Gastroesophageal sphincter (tissue), 4 donors: ENCODE measurements around the gene BMPR1A. TPM values are rescaled to one million over a fixed set of nuclear protein-coding genes. Genes with fewer than 3 reads are reported as not detected.
"Not testable (repeated sequence)": the region's sequence is repeated elsewhere in the genome, so short reads cannot be mapped to it uniquely, and the experiment has no call there.

Experiments
- ATAC-seq: fragments of 150-250 bp; one replicate; pipeline ENCODE4 v1.9.1; 2016; ENCODE audit warnings: mild to moderate bottlenecking, moderate library complexity
- H3K27ac ChIP-seq, 4 donors: fragments of 200-600 bp; sonication (generic) in 3 of 4; 1 replicate in 3 of 4; 2 replicates in 1 of 4; pipeline ENCODE4 v1.5.1; 2016 to 2019
- H3K27me3 ChIP-seq: fragments of 200-600 bp; sonication (generic); one replicate; pipeline ENCODE4 v1.5.1; 2019
- H3K36me3 ChIP-seq, 2 donors: fragments of 200-600 bp; sonication (generic); one replicate each; pipeline ENCODE4 v1.5.1; 2019; ENCODE audit warnings: control low read depth in 1 of 2
- H3K4me1 ChIP-seq, 3 donors: fragments of 200-600 bp; sonication (generic); 1 replicate in 2 of 3; 2 replicates in 1 of 3; pipeline ENCODE4 v1.5.1; 2016 to 2019; ENCODE audit warnings: control low read depth in 2 of 3
- H3K4me3 ChIP-seq, 2 donors: fragments of 200-600 bp; sonication (generic); one replicate each; pipeline ENCODE4 v1.5.1; 2019; ENCODE audit warnings: mild to moderate bottlenecking in 1 of 2, moderate library complexity in 1 of 2
- H3K9me3 ChIP-seq, 3 donors: fragments of 200-600 bp; sonication (generic); one replicate each; pipeline ENCODE4 v1.5.1; 2017 to 2019; ENCODE audit warnings: control low read depth in 2 of 3
- EP300 ChIP-seq: sonication (generic); formaldehyde crosslinking; IDR thresholded peaks from one replicate; pipeline ENCODE4 v1.6.1; 2017; ENCODE audit warnings: antibody characterized with exemption, mild to moderate bottlenecking
- POLR2A ChIP-seq, 2 donors: fragments of 450-650 bp; IDR thresholded peaks; one replicate each; pipeline ENCODE4 v1.6.1; 2017; ENCODE audit warnings: antibody characterized with exemption in 2 of 2, mild to moderate bottlenecking in 2 of 2, moderate library complexity in 1 of 2
- POLR2AphosphoS5 ChIP-seq: sonication (generic); formaldehyde crosslinking; IDR thresholded peaks from one replicate; pipeline ENCODE4 v1.6.1; 2017; ENCODE audit warnings: antibody characterized with exemption
- WGBS, 2 donors: methylation state at CpG; one replicate each; pipeline ENCODE4 v1.1.5; 2018; ENCODE audit warnings: low coverage in 1 of 2; 5-methylcytosine and 5-hydroxymethylcytosine counted together
- total RNA-seq, 4 donors: library from RNA; depleted of rRNA; stranded (reverse); fragments of >200 nt; gene quantifications; one replicate each; pipeline ENCODE4 v1.1.0, GENCODE V29; 2016
- TF ChIP-seq, protein P1 (sequence below), 4 experiments: fragments of 200-600 bp in 2 of 4; fragments of 450-650 bp in 2 of 4; sonication (generic) in 1 of 4; IDR thresholded peaks; one replicate each; pipeline ENCODE4 v1.5.1; 2017 to 2019; ENCODE audit warnings: antibody characterized with exemption in 4 of 4, mild to moderate bottlenecking in 2 of 4, moderate library complexity in 2 of 4

The BMPR1A gene
- total RNA-seq, 4 donors from 2014 or later, result 91.5 to 121 (median 117) TPM

DNA sequence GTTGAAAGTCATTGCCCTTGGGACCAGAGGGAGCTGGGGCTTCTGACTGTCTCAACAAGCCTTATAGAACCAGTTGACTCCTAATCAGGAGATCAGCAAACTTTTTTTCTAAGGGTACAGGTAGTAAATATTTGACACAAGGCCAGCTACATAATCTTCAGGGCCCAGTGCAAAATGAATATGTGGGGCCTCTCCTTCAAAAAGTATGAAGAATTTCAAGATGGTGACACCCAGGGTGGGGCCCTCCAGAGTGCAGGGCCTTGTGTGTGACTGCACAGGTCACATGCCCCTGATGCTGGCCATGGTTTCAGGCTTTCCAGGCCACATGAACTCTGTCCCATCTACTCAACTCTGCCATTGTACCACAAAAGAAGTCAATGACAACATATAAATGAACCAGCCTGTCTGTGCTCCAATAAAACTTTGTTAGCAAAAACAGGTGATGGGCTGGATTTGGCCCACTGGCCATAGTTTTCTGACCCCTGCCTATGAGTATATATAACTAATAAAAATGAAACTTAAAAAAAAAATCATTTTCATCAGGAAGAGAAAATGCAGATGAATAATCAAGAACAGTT lies 194.9 kb downstream of the BMPR1A start:
- TF ChIP-seq POLR2AphosphoS5 (no peak), POLR2A (IDR thresholded peaks at IDR 0.05) (no peak), EP300 (no peak)
- TF ChIP-seq, protein P1, sequence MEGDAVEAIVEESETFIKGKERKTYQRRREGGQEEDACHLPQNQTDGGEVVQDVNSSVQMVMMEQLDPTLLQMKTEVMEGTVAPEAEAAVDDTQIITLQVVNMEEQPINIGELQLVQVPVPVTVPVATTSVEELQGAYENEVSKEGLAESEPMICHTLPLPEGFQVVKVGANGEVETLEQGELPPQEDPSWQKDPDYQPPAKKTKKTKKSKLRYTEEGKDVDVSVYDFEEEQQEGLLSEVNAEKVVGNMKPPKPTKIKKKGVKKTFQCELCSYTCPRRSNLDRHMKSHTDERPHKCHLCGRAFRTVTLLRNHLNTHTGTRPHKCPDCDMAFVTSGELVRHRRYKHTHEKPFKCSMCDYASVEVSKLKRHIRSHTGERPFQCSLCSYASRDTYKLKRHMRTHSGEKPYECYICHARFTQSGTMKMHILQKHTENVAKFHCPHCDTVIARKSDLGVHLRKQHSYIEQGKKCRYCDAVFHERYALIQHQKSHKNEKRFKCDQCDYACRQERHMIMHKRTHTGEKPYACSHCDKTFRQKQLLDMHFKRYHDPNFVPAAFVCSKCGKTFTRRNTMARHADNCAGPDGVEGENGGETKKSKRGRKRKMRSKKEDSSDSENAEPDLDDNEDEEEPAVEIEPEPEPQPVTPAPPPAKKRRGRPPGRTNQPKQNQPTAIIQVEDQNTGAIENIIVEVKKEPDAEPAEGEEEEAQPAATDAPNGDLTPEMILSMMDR (IDR thresholded peaks at IDR 0.05), result no peak
- ATAC-seq, result no peak
- Histone ChIP-seq H3K27me3 (no peaks in the 10 kb centered on the region), H3K9me3 (no peaks in the 10 kb centered on the region), H3K4me3 (no peak overlapping the region), H3K4me1 (peaks cover 0 to 48% (median 18%) of the 10 kb centered on the region in 3 donors), H3K27ac (no peak overlapping the region), H3K36me3 (no peaks in the 10 kb centered on the region)

GRCh38 chr10:86952106-86952505 lies 195.7 kb downstream of the BMPR1A start:
- H3K4me1 ChIP-seq, result peaks cover 0 to 48% (median 16%) of the 10 kb centered on the region in 3 donors
- WGBS, 2 donors, result 88 to 90% methylated on average over 5 to 7 of the region's 7 CpGs
- H3K4me3 ChIP-seq, result no peak overlapping the region
- no peaks in the 10 kb centered on the region for H3K9me3 ChIP-seq
- no peaks in the 10 kb centered on the region for H3K27me3 ChIP-seq
- no peak overlapping the region for H3K27ac ChIP-seq
- ATAC-seq, result no peak
- TF ChIP-seq POLR2A (IDR thresholded peaks at IDR 0.05), result no peak
- TF ChIP-seq POLR2AphosphoS5, result no peak
- no peak for TF ChIP-seq EP300
- TF ChIP-seq, protein P1 (IDR thresholded peaks at IDR 0.05), result no peak
- H3K36me3 ChIP-seq, result no peaks in the 10 kb centered on the region

DNA sequence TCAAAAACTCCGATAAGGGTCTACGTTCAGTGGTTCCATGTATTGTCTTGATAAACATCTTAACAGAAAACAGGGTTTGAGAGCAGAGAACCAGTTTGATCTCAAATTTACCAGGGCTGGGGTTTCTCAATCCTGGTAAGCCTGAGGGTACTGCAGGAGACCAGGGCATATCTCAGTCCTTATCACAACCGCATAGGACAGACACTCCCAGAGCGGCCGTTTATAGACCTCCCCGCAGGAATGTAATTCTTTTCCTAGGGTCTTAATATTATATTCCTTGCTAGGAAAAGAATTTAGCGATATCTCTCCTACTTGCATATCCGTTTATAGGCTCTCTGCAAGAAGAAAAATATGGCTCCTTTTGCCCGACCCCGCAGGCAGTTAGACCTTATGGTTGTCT lies 196.3 kb downstream of the BMPR1A start:
- Histone ChIP-seq H3K4me1 (peaks cover 0 to 50% (median 16%) of the 10 kb centered on the region in 3 donors), H3K27ac (peak overlapping the region in 1 of 4 donors; percentile 84)
- H3K36me3 ChIP-seq, H3K4me3 ChIP-seq, H3K27me3 ChIP-seq, H3K9me3 ChIP-seq, ATAC-seq: not testable (repeated sequence)
- WGBS, 2 donors, result 94 to 97% methylated on average over 6 to 10 of the region's 10 CpGs

- Histone ChIP-seq H3K4me1 (peaks cover 0 to 63% (median 27%) of the 10 kb centered on the region in 3 donors), H3K27me3 (no peaks in the 10 kb centered on the region), H3K4me3 (peak overlapping the region in 1 of 2 donors; percentile 44), H3K27ac (peak overlapping the region; percentile 16 to 84 (median 80)), H3K36me3 (no peaks in the 10 kb centered on the region), H3K9me3 (no peaks in the 10 kb centered on the region)
- 40 to 90% methylated on average over 2 to 3 of the region's 15 CpGs for WGBS, 2 donors
- TF ChIP-seq EP300 (no peak), POLR2A (IDR thresholded peaks at IDR 0.05) (no peak), POLR2AphosphoS5 (peak; percentile 66)
- TF ChIP-seq, protein P1 (IDR thresholded peaks at IDR 0.05), result no peak
- ATAC-seq, result peak; percentile 82
Observed at GRCh38 chr10:86953747-86954680, 197.6 kb downstream of the BMPR1A start.

- Histone ChIP-seq H3K4me3 (peak overlapping the region; percentile 2 to 44), H3K36me3 (no peaks in the 10 kb centered on the region), H3K27ac (peak overlapping the region; percentile 16 to 84 (median 80)), H3K27me3 (no peaks in the 10 kb centered on the region), H3K9me3 (no peaks in the 10 kb centered on the region), H3K4me1 (peaks cover 0 to 72% (median 32%) of the 10 kb centered on the region in 3 donors)
- TF ChIP-seq EP300, result no peak
- TF ChIP-seq POLR2AphosphoS5, result no peak
- no peak for ATAC-seq
- no CpG with 5 or more reads among the region's 13 CpGs for WGBS, 2 donors
Observed at GRCh38 chr10:86954681-86955500, 198.5 kb downstream of the BMPR1A start.
